Breast epithelium (tissue), 3 donors: Measurements from ENCODE around the gene NEURL1.

ENCODE experiments used
- CTCF ChIP-seq, 3 donors: fragments of 450-650 bp; IDR thresholded peaks; one replicate each; pipeline ENCODE4 v1.5.1; 2016 to 2017; ENCODE audit warnings: antibody characterized with exemption in 3 of 3, mild to moderate bottlenecking in 3 of 3, moderate library complexity in 3 of 3
- POLR2A ChIP-seq: fragments of 450-650 bp; IDR thresholded peaks from one replicate; pipeline ENCODE4 v1.6.1; 2016; ENCODE audit warnings: antibody characterized with exemption, mild to moderate bottlenecking, moderate library complexity
- POLR2AphosphoS5 ChIP-seq, 3 donors: sonication (generic); formaldehyde crosslinking; IDR thresholded peaks; one replicate each; pipeline ENCODE4 v1.6.1; 2017; ENCODE audit warnings: antibody characterized with exemption in 3 of 3

GRCh38 chr10:103447187-103447586 is 46.3 kb upstream of the NEURL1 start:
- TF ChIP-seq CTCF (IDR thresholded peaks at IDR 0.05) (no peak), POLR2AphosphoS5 (IDR thresholded peaks at IDR 0.05) (no peak), POLR2A (no peak)
